T-cell (primary cell): ENCODE results near the gene CCNY. TPM values are rescaled to one million over a fixed set of nuclear protein-coding genes. Genes with fewer than 3 reads are reported as not detected.

Experiments
- ATAC-seq, 4 experiments: fragments of 200-7000 bp in 3 of 4; fragments of 150-1000 bp in 1 of 4; cut with Tn5 transposase; replicated peaks in 1 of 4; 1 replicate in 3 of 4; 2 replicates in 1 of 4; pipeline ENCODE4 v1.10.0; 2021; ENCODE audit warnings: moderate library complexity in 3 of 4, mild to moderate bottlenecking in 2 of 4, moderate number of reproducible peaks in 1 of 4
- CTCF ChIA-PET, 2 donors: fragments of 300-600 bp; sonication (Branson Sonifier 250); formaldehyde crosslinking; loops; one replicate each; lab custom pipeline; 2022; ENCODE audit warnings: antibody characterized with exemption in 2 of 2; lab: Charles Lee
- POLR2A ChIA-PET, 2 donors: fragments of 300-600 bp; sonication (Branson Sonifier 250); formaldehyde crosslinking; loops; one replicate each; lab custom pipeline; 2022; ENCODE audit warnings: antibody characterized with exemption in 2 of 2; lab: Charles Lee
- DNase-seq, 35 experiments: peaks; one replicate each; pipeline versions ENCODE4 v3.0.0 to v3.0.0-alpha.2; 2013 to 2023
- H3K27ac ChIP-seq: one replicate; pipeline ENCODE4 v1.5.1; 2013; ENCODE audit warnings: low read length
- H3K27me3 ChIP-seq, 2 experiments: replicated peaks in 1 of 2; 1 replicate in 1 of 2; 2 replicates in 1 of 2; pipeline versions ENCODE4 v1.6.1 to v1.7.0; 2013; ENCODE audit warnings: low read length in 1 of 2, mixed read lengths in 1 of 2; ENCODE audit not compliant: control insufficient read depth in 2 of 2, insufficient read depth in 2 of 2; ENCODE audit errors: extremely low read depth in 1 of 2
- H3K36me3 ChIP-seq, 2 donors: 1 replicate in 1 of 2; 2 replicates in 1 of 2; pipeline versions ENCODE4 v1.6.1 to v1.7.0; 2013; ENCODE audit warnings: low read length in 1 of 2; ENCODE audit not compliant: control insufficient read depth in 2 of 2, insufficient read depth in 1 of 2; ENCODE audit errors: extremely low read depth in 1 of 2
- H3K4me1 ChIP-seq, 2 experiments: 1 replicate in 1 of 2; 2 replicates in 1 of 2; pipeline versions ENCODE4 v1.6.1 to v1.7.0; 2013; ENCODE audit warnings: low read length in 2 of 2, mixed read lengths in 1 of 2; ENCODE audit not compliant: insufficient read depth in 2 of 2, control insufficient read depth in 1 of 2; ENCODE audit errors: extremely low read depth in 1 of 2
- H3K4me3 ChIP-seq, 2 donors: 1 replicate in 1 of 2; 2 replicates in 1 of 2; pipeline versions ENCODE4 v1.5.1 to v1.7.0; 2013; ENCODE audit warnings: mild to moderate bottlenecking in 2 of 2, low read length in 1 of 2, moderate library complexity in 1 of 2; ENCODE audit not compliant: control insufficient read depth in 1 of 2; ENCODE audit errors: extremely low read depth in 1 of 2
- H3K9me3 ChIP-seq: 2 replicates; pipeline ENCODE4 v1.7.0; 2013
- H3K27ac Mint-ChIP-seq, 2 donors: one replicate each; pipeline ENCODE4 v1.8.0; 2020 to 2021; ENCODE audit warnings: mild to moderate bottlenecking in 2 of 2, mixed read lengths in 2 of 2
- H3K27me3 Mint-ChIP-seq, 2 donors: one replicate each; pipeline ENCODE4 v1.8.0; 2021 to 2022; ENCODE audit warnings: mixed read lengths in 2 of 2
- H3K36me3 Mint-ChIP-seq: one replicate; pipeline ENCODE4 v1.8.0; 2021; ENCODE audit warnings: mixed read lengths
- H3K4me1 Mint-ChIP-seq, 3 donors: one replicate each; pipeline ENCODE4 v1.8.0; 2020 to 2022; ENCODE audit warnings: mixed read lengths in 3 of 3, mild to moderate bottlenecking in 1 of 3
- H3K4me3 Mint-ChIP-seq, 3 donors: one replicate each; pipeline ENCODE4 v1.8.0; 2020 to 2022; ENCODE audit warnings: mild to moderate bottlenecking in 3 of 3, mixed read lengths in 3 of 3, moderate library complexity in 3 of 3
- H3K9me3 Mint-ChIP-seq, 3 donors: one replicate each; pipeline ENCODE4 v1.8.0; 2020 to 2022; ENCODE audit warnings: mixed read lengths in 3 of 3
- WGBS: methylation state at CpG from one replicate; pipeline ENCODE4 v1.1.5; 2013; ENCODE audit warnings: missing lambda C conversion rate; ENCODE audit not compliant: insufficient coverage; 5-methylcytosine and 5-hydroxymethylcytosine counted together
- total RNA-seq, 35 experiments: library from RNA in 6 of 35; stranded (reverse) in 6 of 35; fragments of 120-200 nt in 1 of 35; gene quantifications; one replicate each; pipeline versions ENCODE4 v1.2.1 to v1.2.4 and lab custom pipeline; 2013 to 2026

The CCNY gene
- total RNA-seq, 5 donors from 2014 or later (not counting 1 experiment from before 2014, with no cell fraction given): 62.5 to 75.2 (median 62.8) TPM

DNA sequence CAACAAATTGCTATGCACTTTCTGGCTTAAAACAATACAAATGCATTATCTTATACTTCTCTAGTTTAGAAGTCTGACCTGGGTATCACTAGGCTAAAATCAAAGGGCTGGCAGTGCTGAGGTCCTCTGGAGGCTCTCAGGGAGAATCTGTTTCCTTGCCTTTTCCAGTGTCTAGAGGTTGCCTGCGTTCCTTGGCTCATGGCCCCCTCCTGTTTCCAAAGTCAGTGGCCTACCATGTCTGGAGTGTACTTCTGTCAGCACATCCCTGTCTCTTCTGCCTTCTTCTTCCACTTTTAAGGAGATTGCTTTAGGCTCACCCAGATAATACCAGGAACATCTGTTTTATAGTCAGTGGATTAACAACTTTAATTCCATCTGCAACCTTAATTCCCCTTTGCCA is 52.4 kb downstream of the CCNY start:
- H3K27ac ChIP-seq: no peak overlapping the region
- no peak overlapping the region for H3K4me3 Mint-ChIP-seq

DNA sequence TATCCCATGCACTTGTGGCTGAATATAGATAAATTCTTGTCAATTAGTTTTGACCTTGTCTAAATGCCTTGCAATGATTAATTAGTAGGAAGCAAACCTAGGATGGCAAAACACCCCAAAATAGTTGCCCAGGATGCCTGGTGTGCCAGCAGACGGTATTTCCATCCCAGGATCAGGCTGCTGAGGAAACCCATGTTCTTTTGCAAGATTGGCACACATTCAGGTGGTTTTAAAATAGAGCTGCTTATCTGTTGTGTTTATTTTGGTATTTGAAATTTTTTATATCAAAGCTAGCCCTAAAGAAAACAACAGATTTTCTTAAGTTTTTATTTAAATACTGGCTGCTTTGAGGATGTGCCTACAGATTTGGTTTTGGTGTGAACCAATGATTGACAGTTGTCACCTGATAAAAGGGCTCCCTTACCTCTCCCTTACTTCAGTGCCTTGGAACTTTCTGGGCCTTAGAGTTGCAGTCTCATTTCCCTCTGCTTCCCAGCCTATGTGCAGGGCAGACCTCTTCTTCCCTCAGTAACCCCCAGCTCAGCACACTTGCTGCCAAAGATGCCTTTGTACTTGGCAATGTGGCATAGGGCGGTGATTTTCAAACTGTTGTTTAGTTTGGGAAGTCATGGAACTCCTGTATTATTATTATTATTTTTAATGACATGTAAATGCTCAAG is 54.0 kb downstream of the CCNY start:
- CTCF ChIA-PET: no interaction called here
- Histone ChIP-seq H3K9me3 (peaks cover 4% of the 10 kb centered on the region), H3K36me3 (no peaks in the 10 kb centered on the region), H3K4me1 (peaks cover 0 to 8% of the 10 kb centered on the region in 2 experiments), H3K4me3 (no peak overlapping the region), H3K27me3 (no peaks in the 10 kb centered on the region), H3K27ac (no peak overlapping the region)
- no CpG with 5 or more reads among the region's 2 CpGs for WGBS
- Mint-ChIP-seq H3K4me1 (peaks cover 71 to 79% (median 72%) of the 10 kb centered on the region in 3 donors), H3K27me3 (no peaks in the 10 kb centered on the region), H3K36me3 (peaks cover 44% of the 10 kb centered on the region), H3K27ac (no peak overlapping the region), H3K9me3 (peaks cover 9 to 35% (median 15%) of the 10 kb centered on the region in 3 donors), H3K4me3 (no peak overlapping the region)
- POLR2A ChIA-PET: no interaction called here
- ATAC-seq (no peak), DNase-seq (no peak)

More for the DNA sequence above, 52.4 kb downstream of the CCNY start:
- Histone ChIP-seq H3K4me3 (no peak overlapping the region), H3K36me3 (no peaks in the 10 kb centered on the region), H3K9me3 (peaks cover 4% of the 10 kb centered on the region), H3K27me3 (no peaks in the 10 kb centered on the region), H3K4me1 (peaks cover 0 to 4% of the 10 kb centered on the region in 2 experiments)
- Mint-ChIP-seq H3K27ac (no peak overlapping the region), H3K27me3 (no peaks in the 10 kb centered on the region), H3K4me1 (peaks cover 71 to 79% (median 73%) of the 10 kb centered on the region in 3 donors), H3K9me3 (peaks cover 9 to 35% (median 15%) of the 10 kb centered on the region in 3 donors), H3K36me3 (peaks cover 46% of the 10 kb centered on the region)
- ChIA-PET CTCF (no interaction called here), POLR2A (no interaction called here)
- 100% methylated on average over 1 of the region's 1 CpG for WGBS
- ATAC-seq (no peak), DNase-seq (no peak)

DNA sequence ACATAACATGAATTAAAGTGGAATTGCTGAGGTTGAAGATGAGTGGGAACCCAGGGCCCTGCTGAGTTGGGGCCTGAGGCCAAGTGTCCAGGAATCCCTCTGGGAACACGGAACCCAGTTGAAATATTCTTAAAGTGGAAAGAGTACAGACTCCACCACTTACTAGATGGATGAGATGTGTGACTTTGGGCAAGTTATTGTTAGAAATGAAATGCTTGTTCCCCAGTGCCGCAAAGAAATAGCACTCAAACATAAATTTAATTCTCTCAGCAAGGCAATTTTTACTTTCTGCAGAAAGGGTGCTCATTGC is 54.5 kb downstream of the CCNY start:
- peaks cover 9 to 35% (median 15%) of the 10 kb centered on the region in 3 donors for H3K9me3 Mint-ChIP-seq
- no peak overlapping the region for H3K4me3 Mint-ChIP-seq
- H3K27ac Mint-ChIP-seq: no peak overlapping the region
- no peaks in the 10 kb centered on the region for H3K27me3 Mint-ChIP-seq
- no peaks in the 10 kb centered on the region for H3K36me3 ChIP-seq
- H3K4me1 Mint-ChIP-seq: peaks cover 71 to 79% (median 72%) of the 10 kb centered on the region in 3 donors
- DNase-seq (no peak), ATAC-seq (no peak)
- peaks cover 43% of the 10 kb centered on the region for H3K36me3 Mint-ChIP-seq
- POLR2A ChIA-PET: no interaction called here
- H3K27ac ChIP-seq: no peak overlapping the region
- peaks cover 0 to 8% of the 10 kb centered on the region in 2 experiments for H3K4me1 ChIP-seq
- peaks cover 4% of the 10 kb centered on the region for H3K9me3 ChIP-seq
- no peak overlapping the region for H3K4me3 ChIP-seq
- CTCF ChIA-PET: no interaction called here
- H3K27me3 ChIP-seq: no peaks in the 10 kb centered on the region
- WGBS: no CpG with 5 or more reads among the region's 2 CpGs

DNA sequence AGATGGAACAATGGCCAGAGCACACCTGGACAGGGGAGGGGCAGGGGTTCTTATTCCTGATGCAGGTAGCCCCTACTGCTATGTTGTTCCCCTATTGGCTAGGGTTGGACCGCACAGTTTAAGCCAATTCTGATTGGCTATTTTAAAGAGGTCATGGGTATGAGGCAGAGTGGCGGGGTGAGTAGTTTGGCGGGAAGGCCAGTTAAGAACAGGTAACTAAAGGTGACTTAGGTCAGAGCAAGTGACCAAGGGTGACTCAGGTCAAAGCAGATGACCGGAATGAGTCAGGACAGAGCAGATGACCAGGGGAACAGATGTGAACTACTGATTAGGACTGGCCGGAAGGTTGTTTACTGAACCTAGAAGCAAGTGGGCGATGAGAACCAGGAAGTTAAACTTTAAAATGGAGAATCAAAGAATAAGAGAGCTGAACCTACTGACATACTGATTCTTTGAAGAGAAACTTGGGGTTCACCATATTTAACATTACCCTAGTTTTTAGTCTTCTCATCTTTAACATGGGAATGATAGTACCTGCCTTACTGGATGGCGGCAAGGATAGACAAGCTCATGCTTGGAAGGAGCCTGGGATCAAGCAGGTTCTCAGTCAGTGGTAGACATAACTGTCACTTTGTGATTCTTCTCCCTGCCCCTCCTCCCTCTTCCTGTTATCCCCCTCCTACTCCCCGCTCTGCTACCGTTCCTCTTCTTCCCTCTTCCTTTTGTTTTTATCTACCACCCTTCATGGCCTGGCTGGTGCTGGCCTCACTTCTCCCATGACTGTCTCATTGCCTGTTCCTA is 55.0 kb downstream of the CCNY start:
- CTCF ChIA-PET: no interaction called here

DNA sequence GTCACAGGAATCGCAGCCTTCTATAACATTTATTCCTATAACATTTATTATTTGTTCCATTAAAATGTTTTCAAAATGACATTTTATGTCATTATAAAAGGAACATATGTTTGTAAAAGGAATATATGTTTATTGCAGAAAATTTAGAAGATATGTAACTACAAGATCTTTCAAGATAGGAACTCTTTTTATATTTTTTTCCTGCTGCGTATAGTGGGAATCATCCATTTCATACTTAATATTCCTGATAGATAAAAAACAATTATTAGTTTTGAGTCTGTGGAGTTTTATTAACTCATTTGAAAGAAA is 55.6 kb downstream of the CCNY start:
- H3K4me3 Mint-ChIP-seq: no peak overlapping the region
- H3K4me3 ChIP-seq: no peak overlapping the region
- H3K9me3 ChIP-seq: peaks cover 4% of the 10 kb centered on the region
- H3K9me3 Mint-ChIP-seq: peaks cover 9 to 35% (median 15%) of the 10 kb centered on the region in 3 donors
- H3K4me1 ChIP-seq: peaks cover 0 to 17% of the 10 kb centered on the region in 2 experiments
- peaks cover 41% of the 10 kb centered on the region for H3K36me3 Mint-ChIP-seq
- no peak overlapping the region for H3K27ac ChIP-seq
- ChIA-PET CTCF (no interaction called here), POLR2A (no interaction called here)
- ATAC-seq (no peak), DNase-seq (no peak)
- H3K27ac Mint-ChIP-seq: no peak overlapping the region
- WGBS: no CpG with 5 or more reads among the region's 2 CpGs
- H3K4me1 Mint-ChIP-seq: peaks cover 71 to 80% (median 74%) of the 10 kb centered on the region in 3 donors
- H3K27me3 Mint-ChIP-seq: no peaks in the 10 kb centered on the region
- no peaks in the 10 kb centered on the region for H3K27me3 ChIP-seq
- H3K36me3 ChIP-seq: no peaks in the 10 kb centered on the region

More for the DNA sequence above, 55.0 kb downstream of the CCNY start:
- Histone ChIP-seq H3K9me3 (peaks cover 4% of the 10 kb centered on the region), H3K4me3 (no peak overlapping the region), H3K27ac (no peak overlapping the region), H3K36me3 (no peaks in the 10 kb centered on the region), H3K4me1 (peaks cover 0 to 12% of the 10 kb centered on the region in 2 experiments), H3K27me3 (no peaks in the 10 kb centered on the region)
- ATAC-seq (no peak), DNase-seq (no peak)
- Mint-ChIP-seq H3K27ac (no peak overlapping the region), H3K4me3 (no peak overlapping the region), H3K36me3 (peaks cover 41% of the 10 kb centered on the region), H3K27me3 (no peaks in the 10 kb centered on the region), H3K4me1 (peaks cover 71 to 80% (median 74%) of the 10 kb centered on the region in 3 donors), H3K9me3 (peaks cover 9 to 35% (median 15%) of the 10 kb centered on the region in 3 donors)
- POLR2A ChIA-PET: interaction anchor here in 1 of 2 donors (0.5 kb wide), 1 partner anchor 135 kb away, joined by 3 read pairs; no protein-coding TSS in a partner anchor
- 85% methylated on average over 5 of the region's 9 CpGs for WGBS

DNA sequence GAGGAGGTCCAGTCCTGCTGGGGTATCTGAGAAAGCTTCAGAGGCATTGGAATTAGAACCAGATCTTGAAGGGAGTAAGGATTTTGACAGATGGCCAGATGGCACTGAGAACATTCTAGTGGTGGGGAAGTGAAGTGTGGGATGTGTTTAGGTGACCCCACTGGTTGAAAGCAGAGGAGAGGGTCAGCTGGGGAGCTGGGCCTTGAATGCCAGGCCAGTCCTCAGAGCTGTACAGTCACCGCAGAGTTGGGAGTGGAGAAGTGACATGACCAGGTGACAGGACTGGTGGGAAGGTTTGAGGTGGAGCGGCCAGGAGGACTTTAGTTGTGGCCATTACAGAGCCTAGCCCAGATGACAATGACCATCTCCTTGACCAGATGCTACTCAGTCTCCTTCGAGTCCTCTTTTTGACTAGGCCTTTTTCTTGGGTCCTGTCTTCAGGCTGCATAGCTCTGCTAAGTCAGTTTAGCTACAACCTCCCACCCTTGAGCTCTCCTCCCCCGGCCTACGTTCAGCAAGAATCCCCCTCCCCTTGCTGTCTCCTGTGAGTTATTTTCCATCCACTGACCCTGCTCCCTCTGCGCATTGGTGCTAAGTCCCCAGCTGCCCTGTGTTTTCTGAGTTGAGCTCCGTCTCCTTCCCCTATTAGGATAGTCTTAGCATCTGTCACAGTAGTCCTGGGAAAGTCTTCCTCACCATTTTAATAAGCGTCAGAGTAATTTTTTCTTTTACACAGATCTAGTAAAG is 56.3 kb downstream of the CCNY start:
- Histone ChIP-seq H3K4me1 (peaks cover 0 to 20% of the 10 kb centered on the region in 2 experiments), H3K9me3 (peaks cover 4% of the 10 kb centered on the region), H3K4me3 (no peak overlapping the region), H3K36me3 (no peaks in the 10 kb centered on the region), H3K27me3 (no peaks in the 10 kb centered on the region), H3K27ac (no peak overlapping the region)
- H3K27me3 Mint-ChIP-seq: no peaks in the 10 kb centered on the region
- ChIA-PET POLR2A (no interaction called here), CTCF (interaction anchor here (0.6 to 0.9 kb wide), 2 partner anchors 25 to 536 kb away, joined by 3 read pairs; no protein-coding TSS in a partner anchor)
- peak overlapping the region in 1 of 3 donors; percentile 9 for H3K4me3 Mint-ChIP-seq
- ATAC-seq (no peak), DNase-seq (no peak)
- H3K27ac Mint-ChIP-seq: no peak overlapping the region
- 100% methylated on average over 4 of the region's 8 CpGs for WGBS
- peaks cover 72 to 80% (median 74%) of the 10 kb centered on the region in 3 donors for H3K4me1 Mint-ChIP-seq
- peaks cover 37% of the 10 kb centered on the region for H3K36me3 Mint-ChIP-seq
- H3K9me3 Mint-ChIP-seq: peaks cover 9 to 35% (median 15%) of the 10 kb centered on the region in 3 donors
